Gastroesophageal sphincter (tissue), 2 donors: ENCODE measurements around the gene CD320.

ENCODE experiments used
- POLR2A ChIP-seq, 2 donors: fragments of 450-650 bp; IDR thresholded peaks; one replicate each; pipeline ENCODE4 v1.6.1; 2017; ENCODE audit warnings: antibody characterized with exemption in 2 of 2, mild to moderate bottlenecking in 2 of 2, moderate library complexity in 1 of 2
- POLR2AphosphoS5 ChIP-seq: sonication (generic); formaldehyde crosslinking; IDR thresholded peaks from one replicate; pipeline ENCODE4 v1.6.1; 2017; ENCODE audit warnings: antibody characterized with exemption

DNA sequence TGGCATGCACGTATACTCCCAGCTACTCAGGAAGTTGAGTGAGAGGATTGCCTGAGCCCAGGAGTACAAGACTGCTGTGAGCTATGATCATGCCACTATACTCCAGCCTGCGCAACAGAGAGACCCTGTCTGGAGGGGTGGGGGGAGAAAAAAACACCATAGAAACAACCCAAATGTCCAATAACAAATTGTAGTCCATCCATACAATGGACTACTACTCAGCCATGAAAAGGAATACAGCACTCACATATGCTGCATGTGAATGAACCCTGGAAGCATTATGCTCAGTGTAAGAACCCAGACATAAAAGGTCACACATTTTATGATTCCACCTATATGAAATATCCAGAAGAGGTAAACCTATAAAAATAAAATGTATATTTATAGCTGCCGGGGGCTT lies 42.3 kb downstream of the CD320 start:
- TF ChIP-seq POLR2A (IDR thresholded peaks at IDR 0.05) (no peak), POLR2AphosphoS5 (no peak)
